ENCODE results near the gene DDX46.
"Not testable (repeated sequence)": the region's sequence is repeated elsewhere in the genome, so short reads cannot be mapped to it uniquely, and the experiment has no call there.

The DDX46 gene, protein sequence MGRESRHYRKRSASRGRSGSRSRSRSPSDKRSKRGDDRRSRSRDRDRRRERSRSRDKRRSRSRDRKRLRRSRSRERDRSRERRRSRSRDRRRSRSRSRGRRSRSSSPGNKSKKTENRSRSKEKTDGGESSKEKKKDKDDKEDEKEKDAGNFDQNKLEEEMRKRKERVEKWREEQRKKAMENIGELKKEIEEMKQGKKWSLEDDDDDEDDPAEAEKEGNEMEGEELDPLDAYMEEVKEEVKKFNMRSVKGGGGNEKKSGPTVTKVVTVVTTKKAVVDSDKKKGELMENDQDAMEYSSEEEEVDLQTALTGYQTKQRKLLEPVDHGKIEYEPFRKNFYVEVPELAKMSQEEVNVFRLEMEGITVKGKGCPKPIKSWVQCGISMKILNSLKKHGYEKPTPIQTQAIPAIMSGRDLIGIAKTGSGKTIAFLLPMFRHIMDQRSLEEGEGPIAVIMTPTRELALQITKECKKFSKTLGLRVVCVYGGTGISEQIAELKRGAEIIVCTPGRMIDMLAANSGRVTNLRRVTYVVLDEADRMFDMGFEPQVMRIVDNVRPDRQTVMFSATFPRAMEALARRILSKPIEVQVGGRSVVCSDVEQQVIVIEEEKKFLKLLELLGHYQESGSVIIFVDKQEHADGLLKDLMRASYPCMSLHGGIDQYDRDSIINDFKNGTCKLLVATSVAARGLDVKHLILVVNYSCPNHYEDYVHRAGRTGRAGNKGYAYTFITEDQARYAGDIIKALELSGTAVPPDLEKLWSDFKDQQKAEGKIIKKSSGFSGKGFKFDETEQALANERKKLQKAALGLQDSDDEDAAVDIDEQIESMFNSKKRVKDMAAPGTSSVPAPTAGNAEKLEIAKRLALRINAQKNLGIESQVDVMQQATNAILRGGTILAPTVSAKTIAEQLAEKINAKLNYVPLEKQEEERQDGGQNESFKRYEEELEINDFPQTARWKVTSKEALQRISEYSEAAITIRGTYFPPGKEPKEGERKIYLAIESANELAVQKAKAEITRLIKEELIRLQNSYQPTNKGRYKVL

GRCh38 chr5:134758504-134759341, at the start of gene DDX46:
TSS of gene DDX46 (plus strand) at chr5:134758779. CDS start at chr5:134758939, 160 bp downstream.
- peak; percentile 98 for DNase-seq

- DNase-seq: no peak
Observed at GRCh38 chr5:134714120-134714519, 44.5 kb upstream of the DDX46 start.

GRCh38 chr5:134714541-134714940, 44.0 kb upstream of the DDX46 start:
- DNase-seq: no peak

DNA sequence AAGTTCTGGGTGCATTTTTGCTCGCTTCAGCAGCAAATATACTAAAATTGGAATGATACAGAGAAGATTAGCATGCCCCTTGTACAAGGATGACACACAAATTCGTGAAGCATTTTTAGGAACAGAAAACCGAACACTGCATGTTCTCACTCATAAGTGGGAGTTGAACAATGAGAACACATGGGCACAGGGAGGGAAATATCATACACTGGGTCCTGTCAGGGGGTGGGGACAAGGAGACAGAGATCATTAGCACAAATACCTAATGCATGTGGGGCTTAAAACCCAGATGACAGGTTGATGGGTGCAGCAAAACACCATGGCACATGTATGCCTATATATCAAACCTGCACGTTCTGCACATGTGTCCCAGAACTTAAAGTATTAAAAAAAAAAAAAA, 43.1 kb upstream of the DDX46 start:
- not testable (repeated sequence) for DNase-seq

DNA sequence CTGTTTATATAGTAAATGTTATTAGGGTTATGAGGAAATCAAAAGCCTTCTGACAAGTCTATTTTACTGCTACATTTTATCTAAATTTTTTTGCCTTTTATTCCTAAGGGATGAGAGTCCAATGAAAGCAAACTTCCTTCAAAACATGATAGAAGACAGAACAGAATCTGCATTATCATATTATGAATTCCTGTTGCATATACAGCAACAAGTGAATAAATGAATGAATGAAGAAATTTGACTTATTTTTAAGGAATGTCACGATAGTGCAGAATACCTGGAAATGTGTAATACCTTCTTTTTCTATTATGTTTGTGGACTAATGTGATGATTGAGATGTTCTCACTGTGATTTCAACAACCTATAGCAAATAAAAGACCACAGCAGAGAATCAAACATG, 33.7 kb upstream of the DDX46 start:
- no peak for DNase-seq

DNA sequence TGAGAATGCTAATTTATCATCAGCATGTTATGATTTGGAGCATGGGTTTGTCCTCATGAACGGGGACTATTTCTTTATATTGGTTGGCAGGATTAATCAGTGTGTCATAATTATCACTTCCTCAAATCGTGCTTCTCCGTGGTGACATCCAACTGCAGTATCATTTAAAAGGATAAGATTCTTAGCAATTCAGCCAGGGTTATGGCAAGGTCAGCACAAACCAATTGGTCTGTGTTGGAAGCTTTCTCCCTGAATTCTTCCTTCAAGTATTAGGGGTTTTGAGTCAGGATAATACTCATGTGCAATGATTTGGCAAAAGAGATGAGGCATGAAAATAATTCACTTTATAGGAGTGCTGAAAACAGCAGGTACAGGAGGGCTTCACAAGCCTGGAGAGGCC, 25.8 kb upstream of the DDX46 start:
- DNase-seq: no peak

GRCh38 chr5:134735243-134735642, 23.3 kb upstream of the DDX46 start:
- no peak for DNase-seq

- no peak for DNase-seq
Observed at GRCh38 chr5:134736173-134736812, 22.3 kb upstream of the DDX46 start.

DNA sequence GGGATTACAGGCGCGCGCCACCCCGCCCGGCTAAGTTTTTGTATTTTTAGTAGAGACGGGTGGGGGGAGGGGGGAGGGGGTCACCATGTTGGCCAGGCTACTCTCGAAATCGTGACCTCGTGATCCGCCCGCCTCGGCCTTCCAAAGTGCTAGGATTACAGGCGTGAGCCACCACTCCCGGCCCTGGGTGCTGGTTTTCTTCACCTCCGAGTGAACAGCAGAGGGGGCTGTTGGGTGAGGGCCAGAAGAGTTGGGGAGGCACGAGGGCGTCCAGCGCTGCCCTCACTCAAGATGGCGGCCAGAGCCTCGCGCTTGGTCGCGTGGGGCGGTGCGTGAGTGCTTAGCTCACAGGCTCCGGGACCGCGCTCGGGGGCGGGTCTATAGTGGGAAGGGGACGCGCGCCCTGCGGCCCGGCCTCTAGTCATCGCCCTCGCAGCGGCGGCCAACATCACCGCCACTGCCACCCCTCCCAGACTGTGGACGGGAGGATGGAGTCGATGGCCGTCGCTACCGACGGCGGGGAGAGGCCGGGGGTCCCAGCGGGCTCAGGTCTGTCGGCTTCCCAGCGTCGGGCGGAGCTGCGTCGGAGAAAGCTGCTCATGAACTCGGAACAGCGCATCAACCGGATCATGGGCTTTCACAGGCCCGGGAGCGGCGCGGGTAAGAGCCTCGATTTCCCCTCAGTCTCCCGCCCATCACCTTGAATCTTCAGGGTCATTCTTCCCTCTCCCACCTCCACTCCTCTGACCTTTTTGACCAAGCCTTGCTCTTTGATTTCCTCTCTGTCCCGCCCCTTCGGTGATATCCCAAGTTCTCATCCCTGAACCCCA, 20.2 kb upstream of the DDX46 start, which contains the start of gene CAMLG:
Gene CAMLG, plus strand, starts transcription at position 416 of the 830 bp plus-strand sequence. Its CDS starts 73 bp downstream, at position 489.
- peak; percentile 99 for DNase-seq

GRCh38 chr5:134738963-134739661, 19.5 kb upstream of the DDX46 start:
- DNase-seq: peak; percentile 52

DNA sequence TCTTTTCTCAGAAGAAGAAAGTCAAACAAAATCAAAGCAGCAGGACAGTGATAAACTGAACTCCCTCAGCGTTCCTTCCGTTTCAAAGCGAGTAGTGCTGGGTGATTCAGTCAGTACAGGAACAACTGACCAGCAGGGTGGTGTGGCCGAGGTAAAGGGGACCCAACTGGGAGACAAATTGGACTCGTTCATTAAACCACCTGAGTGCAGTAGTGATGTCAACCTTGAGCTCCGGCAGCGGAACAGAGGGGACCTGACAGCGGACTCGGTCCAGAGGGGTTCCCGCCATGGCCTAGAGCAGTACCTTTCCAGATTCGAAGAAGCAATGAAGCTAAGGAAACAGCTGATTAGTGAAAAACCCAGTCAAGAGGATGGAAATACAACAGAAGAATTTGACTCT, 17.5 kb upstream of the DDX46 start:
- DNase-seq: no peak

GRCh38 chr5:134742134-134742533, 16.4 kb upstream of the DDX46 start:
- no peak for DNase-seq

GRCh38 chr5:134749415-134749814, 9.2 kb upstream of the DDX46 start:
- no peak for DNase-seq

GRCh38 chr5:134758176-134758503, 439 bp upstream of the DDX46 start:
- DNase-seq: no peak

DNA sequence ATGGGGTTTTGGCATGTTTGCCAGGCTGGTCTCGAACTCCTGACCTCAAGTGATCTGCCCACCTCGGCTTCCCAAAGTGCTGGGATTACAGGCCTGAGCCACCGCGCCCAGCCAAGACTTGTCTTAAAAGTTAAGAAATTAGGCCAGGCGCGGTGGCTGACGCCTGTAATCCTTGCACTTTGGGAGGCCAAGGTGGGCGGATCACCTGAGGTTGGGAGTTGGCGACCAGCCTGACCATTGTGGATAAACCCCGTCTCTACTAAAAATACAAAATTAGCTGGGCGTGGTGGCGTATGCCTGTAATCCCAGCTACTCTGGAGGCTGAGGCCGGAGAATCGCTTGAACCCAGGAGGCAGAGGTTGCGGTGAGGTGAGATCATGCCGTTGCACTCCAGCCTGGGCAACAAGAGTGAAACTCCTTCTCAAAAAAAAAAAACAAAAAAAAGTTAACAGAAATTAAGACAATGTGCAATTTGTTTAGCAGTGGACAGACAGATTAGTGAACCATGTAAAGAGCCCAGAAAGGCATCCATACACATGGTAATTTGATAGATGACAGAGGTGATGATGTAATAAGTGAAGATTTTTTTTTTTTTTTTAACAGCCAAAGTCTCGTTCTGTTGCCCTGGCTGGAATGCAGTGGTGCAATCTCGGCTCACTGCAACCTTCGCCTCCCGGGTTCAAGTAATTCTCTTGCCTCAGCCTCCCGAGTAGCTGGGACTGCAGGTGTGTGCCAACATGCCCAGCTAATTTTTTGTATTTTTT, 9.1 kb downstream of the DDX46 start:
- DNase-seq: not testable (repeated sequence)

- DNase-seq: no peak
Observed at GRCh38 chr5:134769206-134769605, 10.6 kb downstream of the DDX46 start.

DNA sequence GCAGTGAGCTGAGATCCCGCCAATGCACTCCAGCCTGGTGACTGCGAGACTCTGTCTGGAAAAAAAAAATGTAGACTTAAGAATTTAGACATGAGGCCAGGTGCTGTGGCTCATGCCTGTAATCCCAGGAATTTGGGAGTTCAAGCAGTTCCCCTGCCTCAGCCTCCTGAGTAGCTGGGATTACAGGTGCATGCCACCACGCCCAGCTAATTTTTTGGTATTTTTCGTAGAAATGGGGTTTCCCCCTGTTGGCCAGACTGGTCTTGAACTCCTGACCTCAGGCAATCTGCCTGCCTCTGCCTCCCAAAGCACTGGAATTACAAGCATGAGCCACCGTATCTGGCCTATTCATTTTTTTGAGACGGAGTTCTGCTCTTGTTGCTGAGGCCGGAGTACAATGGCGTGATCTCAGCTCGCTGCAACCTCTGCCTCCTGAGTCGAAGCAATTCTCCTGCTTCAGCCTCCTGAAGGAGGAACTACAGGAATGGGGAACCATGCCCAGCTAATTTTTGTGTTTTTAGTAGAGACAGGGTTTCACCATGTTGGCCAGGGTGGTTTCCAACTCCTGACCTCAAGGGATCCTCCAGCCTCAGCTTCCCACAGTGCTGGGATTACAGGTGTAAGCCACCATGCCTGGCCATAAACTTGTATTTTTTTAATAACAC, 14.0 kb downstream of the DDX46 start:
- DNase-seq: no peak

DNA sequence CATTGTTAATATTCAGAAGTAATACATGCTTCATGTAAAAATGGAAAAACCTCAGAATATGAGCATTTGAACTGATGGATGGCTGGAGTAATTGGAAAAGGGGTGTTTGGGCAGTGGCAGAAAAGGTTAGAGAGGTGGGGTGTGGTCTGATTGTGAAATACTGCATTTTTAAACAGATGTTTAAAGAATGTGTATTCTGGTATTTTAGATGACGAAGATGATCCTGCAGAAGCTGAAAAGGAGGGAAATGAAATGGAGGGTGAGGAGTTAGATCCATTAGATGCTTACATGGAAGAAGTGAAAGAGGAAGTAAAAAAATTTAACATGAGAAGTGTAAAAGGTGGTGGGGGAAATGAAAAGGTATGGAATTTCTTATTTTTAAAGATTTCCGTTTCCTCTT, 18.8 kb downstream of the DDX46 start:
- DNase-seq: no peak

DNA sequence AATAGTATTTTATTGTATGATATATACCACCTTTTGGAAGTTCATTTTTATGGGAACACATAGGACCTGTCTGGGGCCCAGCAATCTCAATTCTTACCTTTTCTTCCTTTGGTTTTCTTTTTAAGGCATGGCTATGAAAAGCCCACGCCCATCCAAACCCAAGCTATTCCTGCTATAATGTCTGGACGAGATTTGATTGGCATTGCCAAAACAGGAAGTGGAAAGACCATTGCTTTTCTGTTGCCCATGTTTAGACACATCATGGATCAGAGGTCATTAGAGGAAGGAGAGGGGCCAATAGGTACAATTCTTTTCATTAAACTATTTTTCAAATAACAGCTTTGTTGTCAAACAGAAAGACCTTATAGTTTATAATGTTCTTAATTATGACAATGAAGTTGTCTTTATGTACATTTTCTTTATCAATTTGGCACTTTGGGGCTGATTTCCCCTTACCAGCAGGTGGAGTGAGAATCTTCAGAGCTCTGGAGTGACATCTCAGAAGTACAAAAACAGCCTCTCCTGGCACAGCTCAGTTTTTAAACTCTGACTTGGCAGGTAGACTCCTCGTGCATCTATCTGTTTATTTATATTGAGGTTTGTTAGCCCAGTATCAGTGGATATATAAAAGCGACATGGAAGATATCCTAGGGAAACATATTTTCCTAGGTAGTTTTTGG, 25.8 kb downstream of the DDX46 start:
- DNase-seq: no peak

All from activated CD4-positive, alpha-beta T cell treated with anti-CD3 and anti-CD28 coated beads for 48 hours (primary cell).